SK-N-SH treated with all-trans-retinoic acid at 6 μM for 48 hours (cell line): Measurements from ENCODE around the gene TRIM31.

Source experiments
- ATAC-seq: fragments of 200-7000 bp; cut with Tn5 transposase; 3 replicates; pipeline ENCODE4 v1.9.1; 2020; ENCODE audit warnings: mild to moderate bottlenecking, moderate library complexity
- ARNTL ChIP-seq: fragments of 450-650 bp; formaldehyde crosslinking; IDR thresholded peaks from 2 replicates; pipeline ENCODE4 v1.5.0; 2020; ENCODE audit warnings: low read depth, mild to moderate bottlenecking, moderate library complexity, borderline replicate concordance
- BACH2 ChIP-seq: fragments of 250-450 bp; sonication (Bioruptor Pico); IDR thresholded peaks from 2 replicates; pipeline ENCODE4 v1.9.0; 2021; ENCODE audit warnings: mild to moderate bottlenecking, borderline replicate concordance
- CREB5 ChIP-seq: fragments of 250-450 bp; sonication (Bioruptor Pico); IDR thresholded peaks from 2 replicates; pipeline ENCODE4 v1.5.1; 2020; ENCODE audit warnings: low read depth, mild to moderate bottlenecking, moderate library complexity
- CSDC2 ChIP-seq: fragments of 250-450 bp; sonication (Bioruptor Pico); IDR thresholded peaks from 2 replicates; pipeline ENCODE4 v1.5.0; 2020; ENCODE audit warnings: mild to moderate bottlenecking, moderate library complexity
- CSRNP3 ChIP-seq: fragments of 250-450 bp; sonication (Bioruptor Pico); IDR thresholded peaks from 2 replicates; pipeline ENCODE4 v1.5.1; 2021; ENCODE audit warnings: mild to moderate bottlenecking, moderate library complexity
- ESRRG ChIP-seq: fragments of 250-450 bp; sonication (Bioruptor Pico); IDR thresholded peaks from 2 replicates; pipeline ENCODE4 v1.6.1; 2021; ENCODE audit warnings: mild to moderate bottlenecking
- GLIS3 ChIP-seq: fragments of 250-450 bp; sonication (Bioruptor Pico); IDR thresholded peaks from 2 replicates; pipeline ENCODE4 v1.5.0; 2020; ENCODE audit warnings: mild to moderate bottlenecking, moderate library complexity
- ISL1 ChIP-seq: fragments of 250-450 bp; sonication (Bioruptor Pico); IDR thresholded peaks from 2 replicates; pipeline ENCODE4 v2.1.2; 2022; ENCODE audit warnings: mild to moderate bottlenecking, moderate library complexity
- OSR1 ChIP-seq: fragments of 250-450 bp; sonication (Bioruptor Pico); IDR thresholded peaks from 2 replicates; pipeline ENCODE4 v1.8.0; 2022; ENCODE audit warnings: moderate library complexity, mild to moderate bottlenecking, inconsistent platforms
- PPARA ChIP-seq: fragments of 250-450 bp; sonication (Bioruptor Pico); IDR thresholded peaks from 2 replicates; pipeline ENCODE4 v1.5.0; 2020; ENCODE audit warnings: mild to moderate bottlenecking, borderline replicate concordance
- RARB ChIP-seq: fragments of 250-450 bp; sonication (Bioruptor Pico); IDR thresholded peaks from 2 replicates; pipeline ENCODE4 v1.8.0; 2021; ENCODE audit warnings: mild to moderate bottlenecking, moderate library complexity
- TCF4 ChIP-seq: fragments of 250-450 bp; sonication (Bioruptor Pico); IDR thresholded peaks from 2 replicates; pipeline ENCODE4 v1.8.0; 2021; ENCODE audit warnings: mild to moderate bottlenecking, moderate library complexity, borderline replicate concordance
- TOX ChIP-seq: fragments of 250-450 bp; sonication (Bioruptor Pico); IDR thresholded peaks from 2 replicates; pipeline ENCODE4 v1.8.0; 2021; ENCODE audit warnings: mild to moderate bottlenecking, moderate library complexity, borderline replicate concordance
- TSHZ2 ChIP-seq: fragments of 250-450 bp; sonication (Bioruptor Pico); IDR thresholded peaks from 2 replicates; pipeline ENCODE4 v1.5.0; 2020; ENCODE audit warnings: mild to moderate bottlenecking, moderate library complexity
- ZC3H10 ChIP-seq: fragments of 250-450 bp; sonication (Bioruptor Pico); IDR thresholded peaks from 2 replicates; pipeline ENCODE4 v1.5.1; 2021; ENCODE audit warnings: mild to moderate bottlenecking, moderate library complexity
- ZFP3 ChIP-seq: fragments of 250-450 bp; sonication (Bioruptor Pico); IDR thresholded peaks from 2 replicates; pipeline ENCODE4 v1.5.0; 2020; ENCODE audit warnings: mild to moderate bottlenecking, moderate library complexity
- ZFP30 ChIP-seq: fragments of 450-650 bp; formaldehyde crosslinking; IDR thresholded peaks from 2 replicates; pipeline ENCODE4 v1.5.0; 2022; ENCODE audit warnings: mild to moderate bottlenecking, moderate library complexity
- ZNF565 ChIP-seq: fragments of 450-650 bp; formaldehyde crosslinking; conservative IDR thresholded peaks from 2 replicates; pipeline ENCODE4 v1.5.0; 2020; ENCODE audit warnings: low read depth, mild to moderate bottlenecking, moderate library complexity
- ZNF70 ChIP-seq: fragments of 450-650 bp; formaldehyde crosslinking; IDR thresholded peaks from 2 replicates; pipeline ENCODE4 v1.5.0; 2020; ENCODE audit warnings: mild to moderate bottlenecking, moderate library complexity
- ZNF8 ChIP-seq: fragments of 450-650 bp; formaldehyde crosslinking; IDR thresholded peaks from 2 replicates; pipeline ENCODE4 v1.5.0; 2020; ENCODE audit warnings: mild to moderate bottlenecking, moderate library complexity
- TF ChIP-seq, protein P1 (sequence below): fragments of 250-450 bp; sonication (Bioruptor Pico); IDR thresholded peaks from 2 replicates; pipeline ENCODE4 v1.8.0; 2021; ENCODE audit warnings: low read depth, mild to moderate bottlenecking, moderate library complexity, borderline replicate concordance

Gene TRIM31

GRCh38 chr6:30112402-30112994 is 392 bp downstream of the TRIM31 start (continued):
- no peak for TF ChIP-seq OSR1 (CRISPR knock-in tag)
- TF ChIP-seq ARNTL (CRISPR knock-in tag), result no peak
- TF ChIP-seq BACH2 (CRISPR knock-in tag), result no peak
- TF ChIP-seq ZFP3 (CRISPR knock-in tag), result no peak
- TF ChIP-seq ZNF70 (CRISPR knock-in tag), result no peak
- TF ChIP-seq ZNF8 (CRISPR knock-in tag), result no peak

- TF ChIP-seq ZNF565 (CRISPR knock-in tag), result no peak
- TF ChIP-seq CSDC2 (CRISPR knock-in tag), result no peak
- TF ChIP-seq ARNTL (CRISPR knock-in tag), result no peak
- no peak for TF ChIP-seq ZC3H10
- no peak for TF ChIP-seq TSHZ2
- no peak for ATAC-seq
Measured at GRCh38 chr6:30111266-30111856, 1.5 kb downstream of the TRIM31 start.

- no peak for TF ChIP-seq ZFP30 (CRISPR knock-in tag)
- no peak for TF ChIP-seq BACH2 (CRISPR knock-in tag)
- no peak for TF ChIP-seq TOX (CRISPR knock-in tag)
- no peak for TF ChIP-seq CSDC2 (CRISPR knock-in tag)
- no peak for TF ChIP-seq PPARA (CRISPR knock-in tag)
- no peak for TF ChIP-seq ZFP3 (CRISPR knock-in tag)
- no peak for TF ChIP-seq GLIS3 (CRISPR knock-in tag)
- no peak for TF ChIP-seq RARB
- TF ChIP-seq ZNF70 (CRISPR knock-in tag), result no peak
- no peak for TF ChIP-seq ARNTL (CRISPR knock-in tag)
- no peak for TF ChIP-seq TCF4
- no peak for TF ChIP-seq OSR1 (CRISPR knock-in tag)
- TF ChIP-seq ZNF8 (CRISPR knock-in tag), result no peak
- no peak for TF ChIP-seq ISL1 (CRISPR knock-in tag)
- TF ChIP-seq TSHZ2, result no peak
- no peak for TF ChIP-seq ESRRG (CRISPR knock-in tag)
- no peak for TF ChIP-seq CREB5 (CRISPR knock-in tag)
- ATAC-seq, result no peak
Measured at GRCh38 chr6:30104661-30105060, 8.2 kb downstream of the TRIM31 start.

GRCh38 chr6:30103872-30104179 is 9.1 kb downstream of the TRIM31 start:
- no peak for ATAC-seq
- TF ChIP-seq TOX (CRISPR knock-in tag) (no peak), OSR1 (CRISPR knock-in tag) (no peak), BACH2 (CRISPR knock-in tag) (no peak), ZFP30 (CRISPR knock-in tag) (no peak), ESRRG (CRISPR knock-in tag) (no peak), ZC3H10 (no peak), CSDC2 (CRISPR knock-in tag) (no peak), CREB5 (CRISPR knock-in tag) (no peak), CSRNP3 (CRISPR knock-in tag) (no peak), ARNTL (CRISPR knock-in tag) (no peak), ZFP3 (CRISPR knock-in tag) (no peak), RARB (no peak)
- TF ChIP-seq, protein P1, sequence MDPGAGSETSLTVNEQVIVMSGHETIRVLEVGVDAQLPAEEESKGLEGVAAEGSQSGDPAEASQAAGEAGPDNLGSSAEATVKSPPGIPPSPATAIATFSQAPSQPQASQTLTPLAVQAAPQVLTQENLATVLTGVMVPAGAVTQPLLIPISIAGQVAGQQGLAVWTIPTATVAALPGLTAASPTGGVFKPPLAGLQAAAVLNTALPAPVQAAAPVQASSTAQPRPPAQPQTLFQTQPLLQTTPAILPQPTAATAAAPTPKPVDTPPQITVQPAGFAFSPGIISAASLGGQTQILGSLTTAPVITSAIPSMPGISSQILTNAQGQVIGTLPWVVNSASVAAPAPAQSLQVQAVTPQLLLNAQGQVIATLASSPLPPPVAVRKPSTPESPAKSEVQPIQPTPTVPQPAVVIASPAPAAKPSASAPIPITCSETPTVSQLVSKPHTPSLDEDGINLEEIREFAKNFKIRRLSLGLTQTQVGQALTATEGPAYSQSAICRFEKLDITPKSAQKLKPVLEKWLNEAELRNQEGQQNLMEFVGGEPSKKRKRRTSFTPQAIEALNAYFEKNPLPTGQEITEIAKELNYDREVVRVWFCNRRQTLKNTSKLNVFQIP, result no peak
